ENCODE data around the gene FXYD6. TPM values are rescaled to one million over a fixed set of nuclear protein-coding genes. Genes with fewer than 3 reads are reported as not detected.
A peak's percentile ranks its signal among the peaks of the same experiment; 100 is the strongest.

The FXYD6 gene
- total and polyA plus RNA-seq, 8 donors = 2.7 to 48.0 (median 8.9) TPM

- peak in 3 of 6 donors; percentile 13 to 41 (median 19) for DNase-seq
- TF ChIP-seq CTCF (IDR thresholded peaks at IDR 0.05) = no peak
- Histone ChIP-seq H3K36me3 (no peaks in the 10 kb centered on the region), H3K27ac (peak overlapping the region; percentile 70 to 89 (median 82)), H3K27me3 (no peaks in the 10 kb centered on the region), H3K4me1 (peaks cover 12 to 25% (median 18%) of the 10 kb centered on the region in 3 donors), H3K4me3 (no peak overlapping the region), H3K9me3 (no peaks in the 10 kb centered on the region)
- FAIRE-seq = no peak
- intact Hi-C loops (cut with DNase I) = no loop called here
- 84 to 87% methylated on average over 7 of the region's 7 CpGs for WGBS, 2 donors
- no peak for ATAC-seq
These were observed 44.6 kb downstream of the FXYD6 start for GRCh38 chr11:117831661-117832415.

DNA sequence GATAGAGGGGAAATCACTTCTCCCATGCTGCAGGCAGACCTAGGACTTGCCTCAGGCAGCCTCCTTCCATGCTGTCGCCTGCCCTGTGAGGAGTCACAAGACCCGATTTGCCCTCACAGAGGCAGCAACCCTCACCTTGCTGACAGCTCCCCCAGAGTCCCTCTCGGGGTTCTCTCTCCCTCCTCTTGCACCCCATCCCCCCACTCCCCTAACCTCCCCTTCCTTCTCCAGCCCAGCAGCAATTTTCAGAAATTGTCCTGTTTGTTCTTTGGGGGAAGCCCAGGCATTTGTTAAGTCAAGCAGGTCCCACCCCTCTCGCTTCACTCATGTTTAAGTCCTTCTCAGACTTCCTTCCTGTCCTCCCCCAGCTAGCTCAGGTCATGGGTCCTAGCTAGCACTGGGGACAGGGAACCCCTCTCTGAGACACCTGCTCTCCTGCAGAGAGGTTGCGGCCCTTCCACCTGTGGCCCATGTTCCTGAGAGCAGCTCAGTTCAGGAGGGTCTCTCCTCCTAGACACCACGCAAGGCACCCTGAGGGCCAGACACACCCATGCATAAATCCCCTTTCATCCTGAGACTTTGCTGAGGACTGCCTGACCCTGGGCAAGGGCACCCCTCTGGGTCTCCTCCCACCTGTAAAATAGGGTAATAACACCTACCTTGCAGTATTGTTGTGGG, 45.6 kb downstream of the FXYD6 start:
- no peaks in the 10 kb centered on the region for H3K36me3 ChIP-seq
- H3K27me3 ChIP-seq = no peaks in the 10 kb centered on the region
- H3K4me1 ChIP-seq = peaks cover 12 to 25% (median 18%) of the 10 kb centered on the region in 3 donors
- FAIRE-seq (no peak), ATAC-seq (no peak), DNase-seq (peak in 3 of 6 donors; percentile 14 to 47 (median 30))
- WGBS, 2 donors = 74% methylated on average over 6 of the region's 6 CpGs
- H3K27ac ChIP-seq = peak overlapping the region in 2 of 4 donors; percentile 86 to 91
- no peaks in the 10 kb centered on the region for H3K9me3 ChIP-seq
- no peak overlapping the region for H3K4me3 ChIP-seq
- no peak for TF ChIP-seq CTCF (IDR thresholded peaks at IDR 0.05)
- intact Hi-C loops (cut with DNase I) = no loop called here

DNA sequence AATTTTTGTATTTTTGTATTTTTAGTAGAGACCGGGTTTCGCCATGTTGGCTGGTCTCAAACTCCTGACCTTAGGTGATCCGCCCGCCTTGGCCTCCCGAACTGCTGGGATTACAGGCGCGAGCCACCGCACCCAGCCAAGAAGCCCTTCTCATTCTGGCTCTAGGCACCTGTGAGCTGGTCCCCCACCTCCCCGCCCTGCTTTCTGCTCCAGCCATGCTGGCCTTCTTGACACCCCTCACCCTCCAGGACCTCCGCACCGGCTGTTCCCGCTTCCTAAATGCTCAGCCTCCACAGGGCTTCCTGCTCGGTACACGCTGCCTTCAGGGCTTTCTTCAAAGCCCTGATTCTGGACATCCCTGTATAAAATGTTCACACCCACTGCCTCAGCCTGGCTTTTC, 46.4 kb downstream of the FXYD6 start:
- no peak for FAIRE-seq
- Histone ChIP-seq H3K9me3 (no peaks in the 10 kb centered on the region), H3K36me3 (no peaks in the 10 kb centered on the region), H3K4me3 (no peak overlapping the region), H3K27ac (peak overlapping the region in 3 of 4 donors; percentile 58 to 91 (median 86)), H3K27me3 (no peaks in the 10 kb centered on the region), H3K4me1 (peaks cover 12 to 25% (median 18%) of the 10 kb centered on the region in 3 donors)
- ATAC-seq = no peak
- 81 to 96% methylated on average over 14 of the region's 14 CpGs for WGBS, 2 donors
- TF ChIP-seq CTCF (IDR thresholded peaks at IDR 0.05) = no peak
- peak in 3 of 6 donors; percentile 14 to 51 (median 35) for DNase-seq
- intact Hi-C loops (cut with DNase I) = no loop called here

DNA sequence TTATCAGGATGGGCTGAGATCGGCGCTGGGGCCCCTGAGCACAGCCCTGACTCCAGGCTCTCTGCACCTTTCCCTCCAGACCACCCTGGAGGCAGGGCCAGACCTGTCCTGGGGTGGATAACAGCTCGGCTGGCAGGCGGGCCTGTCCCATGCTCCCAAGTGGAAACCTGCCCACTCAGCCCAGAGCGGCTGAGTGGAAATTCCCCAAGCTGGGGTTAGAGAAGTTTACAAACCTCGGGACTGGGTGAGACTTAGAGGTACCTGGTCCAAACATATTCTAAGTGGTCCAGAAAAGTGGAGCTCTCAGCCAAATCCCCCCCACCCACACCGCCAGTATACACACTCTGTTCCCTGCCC, 47.1 kb downstream of the FXYD6 start:
- H3K36me3 ChIP-seq = no peaks in the 10 kb centered on the region

More for the DNA sequence above, 47.1 kb downstream of the FXYD6 start:
- no peak for TF ChIP-seq CTCF (IDR thresholded peaks at IDR 0.05)
- 48 to 61% methylated on average over 7 of the region's 7 CpGs for WGBS, 2 donors
- Histone ChIP-seq H3K27me3 (no peaks in the 10 kb centered on the region), H3K4me1 (peaks cover 12 to 23% (median 18%) of the 10 kb centered on the region in 3 donors), H3K4me3 (no peak overlapping the region), H3K27ac (peak overlapping the region; percentile 53 to 91 (median 72)), H3K9me3 (no peaks in the 10 kb centered on the region)
- FAIRE-seq (no peak), ATAC-seq (no peak), DNase-seq (peak in 3 of 6 donors; percentile 18 to 71 (median 60))
- intact Hi-C loops (cut with DNase I) = no loop called here
